NCI-H1105 (cell line): ENCODE data around the gene DUS1L.
A peak's percentile ranks its signal among the peaks of the same experiment; 100 is the strongest.

Experiments
- DNase-seq: peaks from one replicate; lab custom pipeline; 2025; lab: John Stamatoyannopoulos, UW

DUS1L gene

DNA sequence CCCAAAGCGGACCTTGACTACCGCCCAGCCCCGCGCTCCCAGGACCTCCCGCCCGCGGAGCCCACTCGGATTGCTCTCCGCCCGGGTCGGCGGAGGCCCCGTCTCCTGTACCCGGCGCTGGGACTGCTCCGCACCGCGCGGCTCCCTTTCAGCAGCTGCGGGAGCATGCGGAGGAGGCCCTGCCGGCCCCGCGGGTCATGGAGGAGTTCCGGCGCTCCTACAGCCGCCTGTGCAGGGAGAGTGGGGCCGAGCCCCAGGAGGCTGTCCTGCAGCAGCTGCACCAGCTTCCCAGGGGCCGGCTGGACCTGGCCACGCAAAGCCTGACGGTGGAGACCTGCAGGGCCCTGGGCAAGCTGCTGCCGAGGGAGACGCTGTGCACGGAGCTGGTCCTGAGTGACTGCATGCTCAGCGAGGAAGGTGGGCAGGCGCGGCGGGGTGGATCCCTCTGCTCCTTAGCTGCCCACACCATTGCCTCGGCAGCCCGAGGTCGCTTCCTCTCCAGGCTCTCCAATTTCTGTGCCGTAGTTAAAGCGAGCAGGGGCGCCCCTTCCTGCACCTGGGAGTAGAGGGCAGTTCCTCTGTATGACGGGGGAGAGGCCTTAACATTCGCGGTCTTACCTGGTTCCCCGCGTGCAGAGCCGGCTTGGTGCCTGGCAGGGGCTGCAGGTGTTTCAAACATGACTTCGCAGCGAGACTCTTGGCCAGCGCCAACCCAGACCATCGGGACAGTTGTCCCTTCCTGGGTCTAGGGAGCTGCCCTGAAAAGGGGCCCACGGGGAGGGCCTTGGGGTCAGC is 42.0 kb downstream of the DUS1L start:
- DNase-seq: no peak

DNA sequence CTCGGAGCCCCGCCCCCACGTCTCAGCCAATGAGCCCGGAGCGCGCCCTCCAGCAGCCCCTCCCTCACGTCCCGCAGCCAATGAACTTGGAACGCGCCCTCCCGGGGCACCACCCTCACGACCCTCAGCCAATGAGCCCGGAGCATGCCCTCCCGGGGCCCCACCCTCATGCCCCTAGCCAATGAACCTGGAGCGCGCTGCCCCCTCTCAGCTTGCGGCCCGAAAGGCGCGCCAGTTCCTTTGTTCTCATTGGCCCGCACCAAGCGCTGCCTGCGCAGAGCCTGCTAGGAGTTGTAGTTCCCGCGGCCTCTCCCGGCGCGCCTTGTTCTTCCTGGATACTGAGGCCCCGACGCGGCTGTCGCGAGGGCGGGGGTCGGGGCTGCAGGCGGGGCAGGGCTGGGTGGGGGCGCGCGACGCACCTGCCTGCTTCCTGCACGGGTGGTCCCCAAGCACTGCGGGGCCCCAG is 42.6 kb downstream of the DUS1L start, which contains the start of gene LRRC45:
LRRC45 (plus strand) TSS at position 325 of the 466 bp plus-strand sequence. CDS start 339 bp downstream, outside the sequence.
- peak; percentile 98 for DNase-seq

DNA sequence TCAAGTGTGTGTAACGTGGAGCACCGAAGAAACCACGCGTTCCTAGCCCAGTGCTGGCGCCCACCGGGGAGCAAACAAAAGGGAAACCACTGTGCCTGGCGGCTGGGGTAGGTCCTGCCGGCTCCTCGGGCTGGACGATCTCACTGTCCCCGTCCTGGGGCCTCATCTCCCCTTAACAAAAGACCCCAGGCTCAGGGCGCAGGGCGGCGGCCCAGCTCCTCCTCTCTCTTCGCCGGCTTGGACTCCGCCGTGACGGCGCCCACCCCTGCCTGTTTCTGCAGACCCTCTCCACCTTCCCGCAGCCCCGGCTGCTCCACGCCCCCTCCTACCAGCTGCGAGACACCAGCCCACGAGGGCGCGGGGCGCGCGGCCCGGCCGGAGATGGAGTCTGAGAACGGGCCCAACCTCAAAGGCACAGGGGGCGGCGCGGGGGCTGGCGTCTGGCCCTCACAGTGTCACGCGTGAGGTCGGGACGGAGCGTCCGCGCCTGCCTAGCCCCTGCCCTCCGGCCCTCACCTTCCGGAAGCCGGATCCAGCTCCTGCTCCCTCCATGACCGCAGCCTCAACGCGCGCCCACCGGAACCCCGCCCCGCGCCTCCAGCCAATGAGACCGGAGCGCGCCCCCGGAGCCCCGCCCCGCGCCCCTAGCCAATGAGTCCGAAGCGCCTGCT is 43.2 kb downstream of the DUS1L start, which contains the start of gene CENPX:
CENPX (minus strand) TSS at position 569 of the 671 bp plus-strand sequence; CDS start at position 552, 17 bp downstream.
- no peak for DNase-seq

DNA sequence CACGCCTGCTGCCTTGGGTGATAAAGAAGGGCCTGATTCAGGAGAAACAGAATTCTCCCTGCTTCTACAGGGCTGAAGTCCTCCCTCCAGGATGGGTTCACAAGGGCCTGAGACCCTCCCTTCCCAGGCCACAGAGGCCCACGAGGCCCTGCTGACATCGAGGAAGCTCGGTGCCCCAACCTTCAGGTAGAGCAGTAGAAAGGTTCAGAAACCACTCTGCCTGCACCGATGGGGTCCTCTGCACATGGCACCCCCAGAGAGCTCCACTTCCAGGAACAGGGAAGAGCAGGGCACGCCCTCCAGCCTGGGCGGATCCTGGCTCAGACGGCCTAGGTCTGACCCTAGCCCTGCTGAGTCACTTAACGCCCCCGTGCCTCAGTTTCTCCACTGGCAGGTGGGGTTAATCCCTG is 43.7 kb downstream of the DUS1L start:
- DNase-seq: no peak

DNA sequence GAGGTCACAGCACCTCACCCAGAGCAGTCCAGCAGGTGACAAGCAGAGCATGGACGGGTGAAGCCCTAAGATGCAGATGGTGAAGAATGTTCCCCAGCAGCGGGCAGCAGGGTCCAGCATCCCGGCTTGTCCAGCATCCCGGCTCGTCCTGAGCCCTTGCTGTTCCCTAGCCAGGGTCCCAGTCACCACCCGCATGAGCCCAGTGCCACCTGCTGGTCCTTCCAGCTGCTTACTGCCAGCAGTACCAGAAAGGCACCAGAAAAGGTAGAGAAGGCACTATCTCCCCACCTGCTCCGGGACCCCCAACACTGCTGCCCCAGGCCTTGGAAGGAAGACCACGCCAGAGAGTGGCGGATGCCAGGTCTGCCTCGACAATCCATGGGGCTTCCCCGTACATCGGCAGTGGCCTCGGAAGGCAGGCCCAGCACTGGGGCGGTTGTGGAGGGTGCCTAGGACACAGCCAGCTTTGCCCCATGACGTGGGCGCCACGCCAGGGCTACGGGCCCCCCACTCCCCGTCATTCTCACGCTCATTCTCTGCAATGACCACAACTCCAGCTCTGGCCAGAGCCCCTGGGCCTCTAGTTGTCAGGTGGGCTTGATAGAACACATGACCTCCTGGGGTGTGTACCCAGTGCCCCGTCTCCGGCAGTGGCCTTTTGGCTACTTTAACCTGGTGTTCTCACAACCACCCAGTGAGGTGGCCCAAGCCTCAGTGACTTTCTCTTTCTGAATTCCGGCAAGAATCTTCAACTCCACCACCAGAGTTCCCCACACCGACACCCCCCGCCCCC is 44.3 kb downstream of the DUS1L start:
- DNase-seq: no peak

DNA sequence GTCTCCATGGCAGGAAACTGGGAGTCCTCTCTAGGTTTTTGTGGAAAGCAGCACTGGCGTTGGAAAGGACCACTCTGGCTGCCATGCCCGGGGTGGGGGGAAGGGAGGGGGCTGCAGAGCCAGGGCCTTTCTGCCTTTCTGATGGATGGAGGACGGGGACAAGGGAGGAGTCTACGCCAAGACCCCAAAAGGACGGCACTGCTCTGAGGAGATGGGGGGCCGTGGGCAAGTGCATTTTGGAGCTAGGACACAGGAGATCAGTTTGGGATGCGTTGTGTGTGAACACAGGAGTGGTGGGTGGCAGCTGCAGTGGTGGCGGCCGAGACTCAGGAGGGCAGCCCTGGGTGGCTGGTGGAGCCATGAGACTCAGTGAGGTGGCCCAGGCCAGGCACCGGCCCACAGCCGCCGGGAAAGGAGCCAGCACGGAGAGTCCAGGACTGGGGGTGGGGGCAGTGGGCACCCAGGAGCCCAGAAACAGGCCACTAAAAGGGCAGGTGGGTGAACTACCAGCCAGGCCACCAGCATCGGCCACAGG is 45.0 kb downstream of the DUS1L start:
- DNase-seq: no peak

DNA sequence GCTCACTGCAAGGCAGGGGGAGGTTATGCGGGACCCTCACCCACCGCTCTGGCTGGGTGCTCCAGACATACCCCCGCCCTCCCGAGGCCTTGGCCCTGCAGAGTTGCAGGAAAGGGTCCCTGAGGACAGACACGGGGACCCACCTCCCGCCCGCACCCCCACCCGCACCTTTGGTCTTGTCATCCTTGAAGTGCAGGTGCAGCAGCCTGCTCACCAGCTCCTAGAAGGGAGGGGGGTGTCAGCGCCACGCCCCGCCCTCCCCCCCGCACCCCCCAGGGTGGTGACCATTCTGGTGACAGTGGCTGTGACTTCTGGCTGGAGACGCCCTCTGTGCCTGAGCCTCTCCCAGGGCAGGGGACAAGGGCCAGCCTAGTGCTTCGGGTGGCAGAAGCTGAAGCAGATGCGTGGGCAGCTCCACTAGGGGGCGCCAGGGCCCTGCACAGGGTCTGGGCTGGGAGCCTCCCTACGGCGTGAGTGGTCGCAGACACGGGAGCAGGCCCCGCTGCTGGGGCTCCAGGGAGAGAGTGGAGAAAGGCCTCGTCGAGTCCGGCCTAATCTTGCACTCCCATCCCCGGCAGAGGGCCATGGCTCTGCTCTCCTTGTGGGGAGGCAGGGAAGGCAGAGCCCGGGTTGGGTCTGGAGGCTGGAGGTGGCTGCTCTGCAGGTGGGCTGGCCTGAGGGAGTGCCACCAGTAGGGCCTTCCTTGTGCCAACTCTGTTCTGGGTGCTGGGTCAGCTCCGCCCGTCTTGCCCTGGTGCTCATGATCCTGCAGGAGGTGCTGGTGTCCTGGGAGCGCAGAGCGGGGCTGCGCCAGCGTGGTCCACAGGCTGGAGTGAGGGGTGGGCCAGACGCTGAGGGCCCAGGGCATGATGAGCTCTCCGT is 45.7 kb downstream of the DUS1L start:
- DNase-seq: peak; percentile 23

DNA sequence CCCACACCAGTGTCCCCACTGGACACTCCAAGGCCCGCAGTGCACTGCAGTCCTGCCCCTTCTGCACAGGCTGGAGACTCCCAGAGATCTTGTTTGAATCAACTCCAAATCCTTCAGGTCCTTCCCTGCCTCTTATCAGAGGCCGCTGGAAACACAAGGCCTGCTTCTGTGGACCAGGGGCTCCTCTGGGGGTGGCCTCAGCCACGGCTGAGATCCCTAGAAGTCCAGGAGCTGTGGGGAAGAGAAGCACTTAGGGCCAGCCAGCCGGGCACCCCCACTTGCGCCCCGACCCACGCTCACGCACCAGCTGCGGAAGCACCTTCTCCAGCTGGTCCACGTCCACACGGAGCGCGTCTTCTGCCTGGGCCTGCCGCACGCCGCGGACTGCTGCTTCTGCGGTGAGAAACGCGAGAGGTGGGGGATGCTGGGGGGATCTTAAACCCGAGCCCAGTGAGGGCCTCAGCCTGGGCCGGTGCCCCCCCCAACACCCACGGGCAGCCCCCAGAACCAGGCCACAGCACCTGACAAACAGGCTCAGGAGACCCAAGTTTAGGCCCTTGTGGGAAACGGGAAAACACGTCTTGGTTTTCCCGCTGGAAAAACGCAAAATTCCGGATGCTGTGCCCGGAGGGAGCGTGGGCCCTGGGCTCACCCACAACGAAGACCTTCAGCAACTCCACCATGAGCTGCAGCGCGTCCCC is 46.5 kb downstream of the DUS1L start:
- no peak for DNase-seq

DNA sequence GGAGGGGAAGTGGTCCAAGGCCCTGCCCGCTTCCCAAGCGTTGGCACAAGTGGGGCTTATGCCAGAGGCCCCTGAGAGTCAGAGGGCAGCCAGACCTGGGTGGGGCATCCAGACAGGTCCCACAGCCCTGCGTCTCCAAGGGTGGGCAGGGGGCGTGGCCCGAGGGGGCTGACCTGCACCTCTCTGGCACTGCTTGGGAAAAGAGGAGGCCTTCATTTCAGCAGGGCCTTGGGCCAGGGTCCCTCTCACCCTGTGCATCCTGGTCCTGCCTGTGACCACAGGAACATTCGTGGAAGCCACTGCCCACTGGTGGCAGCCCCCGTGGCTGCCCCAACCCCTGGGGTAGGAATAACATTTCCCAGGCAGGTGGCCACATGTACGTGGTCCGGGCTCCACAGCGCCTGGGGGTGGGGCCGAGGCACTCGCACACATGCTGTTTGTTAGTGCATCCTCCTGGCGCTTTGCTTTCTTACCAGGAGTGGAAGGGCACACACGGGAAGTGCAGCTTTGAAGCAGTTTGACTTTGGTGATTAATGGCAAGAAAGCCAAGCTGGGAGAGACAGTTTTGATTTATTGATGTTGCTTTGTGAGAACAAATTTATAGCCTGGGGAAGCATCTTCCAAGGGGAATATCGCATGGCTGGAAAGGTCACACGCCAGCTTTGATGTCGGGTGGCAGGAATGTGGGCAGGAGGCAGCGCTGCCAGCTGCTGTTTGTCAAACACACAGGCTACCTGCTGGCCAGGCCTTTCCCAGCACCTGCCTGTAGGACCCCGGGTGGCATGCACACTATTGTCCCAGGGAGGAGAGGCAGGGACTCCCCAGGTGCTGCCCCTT is 47.2 kb downstream of the DUS1L start:
- no peak for DNase-seq

DNA sequence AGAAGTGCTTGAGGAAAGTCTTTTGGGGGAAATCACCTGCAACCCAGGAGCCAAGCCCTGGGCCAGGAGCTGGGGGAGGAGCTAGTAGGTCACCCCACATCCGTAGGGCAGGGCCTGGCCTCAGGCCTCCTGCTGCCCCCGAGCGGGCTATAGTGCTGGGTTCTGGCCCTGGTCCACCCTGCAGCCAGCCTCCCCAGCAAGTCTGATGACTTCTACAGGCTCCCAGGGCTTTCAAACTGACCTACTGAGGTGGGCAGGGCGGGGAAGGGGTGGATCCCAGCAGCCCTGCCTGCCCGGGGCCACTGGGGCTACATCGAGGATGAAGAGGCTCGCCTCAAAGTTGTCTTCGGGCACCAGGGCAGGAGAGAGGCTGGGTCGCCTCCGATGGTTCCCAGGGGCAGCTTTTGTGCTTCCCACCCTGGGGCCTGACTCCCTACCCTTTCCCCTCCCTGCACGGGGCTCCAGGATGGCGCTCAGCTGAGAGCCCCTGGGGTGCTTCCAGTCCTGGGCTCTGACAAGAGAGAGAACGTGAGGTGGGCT is 47.9 kb downstream of the DUS1L start:
- no peak for DNase-seq

DNA sequence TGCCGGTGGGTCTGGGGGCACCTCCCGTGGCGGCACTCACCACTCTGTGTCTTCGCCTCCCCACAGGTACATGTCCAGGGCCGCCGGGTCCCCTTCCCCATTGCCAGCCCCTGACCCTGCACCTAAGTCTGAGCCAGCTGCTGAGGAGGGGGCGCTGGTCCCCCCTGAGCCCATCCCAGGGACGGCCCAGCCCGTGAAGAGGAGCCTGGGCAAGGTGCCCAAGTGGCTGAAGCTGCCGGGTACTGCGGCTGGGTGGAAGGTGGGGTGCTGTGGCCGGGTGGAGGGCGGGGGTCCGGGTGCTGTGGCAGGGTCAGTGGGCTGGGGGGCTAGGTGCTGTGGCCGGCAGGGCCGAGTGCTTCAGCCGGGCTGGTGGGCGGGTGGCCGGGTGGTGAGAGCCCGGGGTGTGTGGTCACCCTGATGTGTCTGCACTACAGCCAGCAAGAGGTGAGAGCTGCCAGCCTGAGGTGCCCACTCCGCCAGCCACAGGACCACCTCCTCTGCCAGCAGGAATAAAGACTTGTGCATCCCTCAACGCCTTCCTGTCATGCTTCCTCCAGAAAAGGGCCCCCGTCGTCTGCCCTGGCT is 48.6 kb downstream of the DUS1L start:
- DNase-seq: no peak

DNA sequence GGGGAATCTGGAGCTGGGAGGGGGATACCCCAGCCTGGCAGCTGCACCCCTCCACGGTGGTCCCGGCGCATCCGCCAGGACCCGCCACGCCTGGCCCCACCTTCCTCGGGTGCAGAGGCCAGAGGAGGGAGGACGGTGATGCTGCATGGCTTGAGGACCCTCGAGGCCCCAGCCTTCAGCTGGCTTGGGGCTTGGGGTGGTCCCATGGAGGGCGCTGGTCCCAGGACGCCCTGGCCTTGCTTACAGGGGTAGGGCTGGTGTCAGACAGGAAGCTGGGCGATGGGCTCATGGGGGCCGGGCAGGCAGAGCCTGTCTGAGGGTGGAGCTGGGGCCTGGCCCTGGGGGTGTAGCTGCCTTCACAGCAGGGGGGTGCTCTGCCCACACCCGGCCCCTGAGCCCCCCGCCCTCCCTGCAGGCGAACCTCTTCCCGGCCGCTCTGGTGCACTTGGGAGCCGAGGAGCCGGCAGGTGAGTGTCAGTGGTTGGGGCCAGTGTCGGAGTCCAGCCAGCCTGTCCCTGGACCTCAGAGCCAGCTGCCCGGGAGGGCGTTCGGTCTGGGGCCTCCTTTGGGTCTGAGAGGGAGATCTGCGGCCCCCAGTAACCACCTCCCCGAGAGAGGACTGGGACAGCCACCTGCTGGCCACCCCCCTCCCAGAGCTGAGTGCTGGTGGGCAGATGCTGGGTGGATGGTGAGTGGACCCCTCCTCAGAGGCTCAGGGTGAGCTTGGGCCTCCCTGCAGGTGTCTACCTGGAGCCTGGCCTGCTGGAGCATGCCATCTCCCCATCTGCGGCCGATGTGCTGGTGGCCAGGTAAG is 49.3 kb downstream of the DUS1L start:
- no peak for DNase-seq

DNA sequence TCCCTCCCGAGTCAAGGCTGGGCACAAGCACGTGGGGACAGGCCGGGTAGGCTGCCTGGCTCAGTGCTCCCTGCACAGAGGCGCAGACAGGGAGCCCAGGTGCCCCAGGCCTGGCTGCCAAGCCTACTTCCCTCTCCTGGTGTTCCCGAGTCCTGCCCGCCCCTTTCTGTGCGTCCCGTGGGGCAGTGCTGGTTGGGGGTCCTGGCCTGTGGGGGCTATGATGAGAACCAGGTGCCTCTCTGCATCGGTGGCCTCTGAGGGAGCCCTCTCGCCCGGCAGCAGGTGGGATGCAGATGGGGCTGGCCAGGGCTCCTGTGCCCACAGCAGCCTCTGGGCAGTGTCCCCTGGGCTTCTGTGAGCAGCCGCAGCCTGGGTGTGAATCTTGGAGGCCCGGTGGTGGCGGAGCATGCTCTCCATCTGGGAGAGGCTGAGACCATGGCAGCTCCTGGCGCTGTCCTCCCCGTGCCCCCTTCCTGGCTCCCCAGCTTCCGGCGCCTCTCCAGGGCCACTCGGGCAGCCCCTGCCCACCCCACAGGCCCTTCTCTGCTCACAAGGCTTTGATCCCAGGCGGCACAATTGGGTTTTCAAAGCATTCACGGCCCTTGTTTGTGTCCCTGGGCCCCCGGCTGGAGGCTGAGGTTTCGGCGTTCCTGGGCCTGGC is 50.2 kb downstream of the DUS1L start:
- no peak for DNase-seq

DNA sequence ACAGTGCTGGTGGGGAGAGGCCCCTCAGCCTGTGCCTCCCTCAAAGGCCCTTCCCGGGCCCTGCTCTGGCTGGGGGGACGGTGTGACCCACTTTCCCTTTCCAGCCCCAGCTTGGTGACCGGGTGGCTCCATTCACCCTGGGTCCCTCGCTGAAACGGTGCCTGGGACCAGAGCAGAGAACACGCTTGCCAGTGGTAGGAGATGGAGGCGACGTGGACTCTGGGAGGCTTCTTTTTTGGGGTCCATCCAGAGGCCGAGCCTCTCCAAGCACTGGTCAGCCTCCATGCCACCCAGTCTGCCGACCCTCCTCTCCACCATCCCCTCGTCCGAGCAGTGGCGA is 50.7 kb downstream of the DUS1L start:
- no peak for DNase-seq

DNA sequence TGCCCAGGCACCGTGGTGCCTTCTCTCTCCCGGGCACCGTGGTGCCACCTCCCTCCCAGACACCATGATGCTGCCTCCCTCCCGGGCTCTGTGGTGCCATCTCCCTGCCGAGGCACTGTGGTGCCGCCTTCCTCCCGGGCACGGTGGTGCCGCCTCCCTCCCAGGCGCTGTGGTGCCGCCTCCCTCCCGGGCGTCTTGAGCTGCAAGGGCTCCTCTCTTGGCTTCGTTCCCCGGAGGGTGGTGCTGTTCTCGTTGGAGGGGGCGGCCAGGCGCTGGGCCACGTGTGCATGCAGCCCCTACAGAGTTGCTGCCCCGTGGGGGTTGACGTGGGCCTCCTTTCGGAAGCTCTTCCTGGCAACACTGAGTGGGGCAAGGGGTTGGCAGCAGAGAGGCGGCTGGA is 51.2 kb downstream of the DUS1L start:
- DNase-seq: no peak

DNA sequence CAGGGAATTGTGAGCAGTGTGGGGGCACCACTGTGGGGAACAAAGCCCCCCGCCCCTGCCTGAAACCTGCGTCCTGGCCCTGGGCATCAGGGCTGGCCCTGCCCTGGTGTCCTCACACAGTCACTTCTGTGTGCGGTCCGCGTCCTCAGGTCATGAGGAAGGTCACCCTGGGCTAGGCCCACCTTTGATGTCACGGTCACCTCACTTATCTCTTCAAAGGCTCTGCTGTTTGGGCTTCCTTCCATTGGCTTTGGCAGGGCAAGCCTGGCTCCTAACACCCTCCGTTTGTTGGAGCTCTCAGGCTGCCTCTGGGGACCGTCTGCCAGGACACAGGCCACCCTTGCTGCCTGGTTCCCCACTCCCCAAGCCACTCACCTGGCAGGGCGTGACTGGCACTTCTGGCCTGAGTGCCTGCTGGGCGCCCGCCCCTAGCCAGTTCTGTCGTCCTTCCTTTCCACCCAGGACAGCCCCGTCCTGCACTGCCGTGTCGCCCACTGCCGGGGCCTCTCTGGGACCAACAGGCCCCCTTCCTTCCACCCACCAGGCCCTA is 51.8 kb downstream of the DUS1L start:
- no peak for DNase-seq

DNA sequence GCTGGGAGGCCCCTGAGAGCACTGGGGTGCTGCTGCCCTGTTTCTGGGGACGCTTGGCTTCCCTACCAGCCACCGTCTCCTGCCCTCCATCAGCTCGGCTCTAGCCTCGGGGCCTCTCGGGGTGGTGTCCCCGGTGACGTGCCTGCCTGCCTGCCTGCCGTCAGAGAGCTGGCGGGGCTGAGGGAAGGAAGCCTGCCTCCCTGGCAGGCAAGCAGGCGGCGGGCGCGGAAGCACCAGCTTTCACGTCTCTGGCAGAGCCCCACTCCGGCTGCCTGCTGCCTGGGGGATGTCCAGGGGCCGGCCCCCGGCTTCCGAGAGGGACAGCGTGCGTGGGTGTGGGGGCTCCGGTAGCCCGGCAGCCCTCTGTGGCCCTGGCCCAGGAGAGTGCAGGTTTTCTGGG is 52.3 kb downstream of the DUS1L start:
- no peak for DNase-seq
